K562 (cell line): ENCODE data around the gene DHRS3. TPM values are rescaled to one million over a fixed set of nuclear protein-coding genes. Genes with fewer than 3 reads are reported as not detected.
A peak's percentile ranks its signal among the peaks of the same experiment; 100 is the strongest.

Experiments used
- ETV5 ChIP-seq: sonication (generic); formaldehyde crosslinking; IDR thresholded peaks from 2 replicates; pipeline ENCODE4 v1.4.0; 2020; ENCODE audit warnings: low read depth, mild to moderate bottlenecking, missing genetic modification reagents
- EWSR1 ChIP-seq: fragments of 450-650 bp; IDR thresholded peaks from 2 replicates; pipeline ENCODE4 v1.6.1; 2018; ENCODE audit warnings: borderline replicate concordance, mild to moderate bottlenecking, low read depth, moderate library complexity; ENCODE audit not compliant: partially characterized antibody
- FOXJ2 ChIP-seq: fragments of 200-800 bp; sonication (Bioruptor generic); IDR thresholded peaks from 2 replicates; pipeline ENCODE4 v1.6.1; 2016; ENCODE audit warnings: missing genetic modification characterization, missing compliant biosample characterization
- JUND ChIP-seq, 2 experiments: IDR thresholded peaks; 2 replicates in 1 of 2; 3 replicates in 1 of 2; pipeline ENCODE4 v1.6.1; 2011; ENCODE audit warnings: borderline replicate concordance in 2 of 2, low read depth in 2 of 2, low read length in 2 of 2, improper control_type of control experiment in 1 of 2, missing biosample characterization in 1 of 2, missing genetic modification characterization in 1 of 2, missing genetic modification reagents in 1 of 2
- KLF13 ChIP-seq: fragments of 450-650 bp; IDR thresholded peaks from 2 replicates; pipeline ENCODE4 v1.6.1; 2016; ENCODE audit warnings: missing genetic modification characterization, low read depth, mild to moderate bottlenecking, missing compliant biosample characterization, moderate library complexity, borderline replicate concordance
- MTF1 ChIP-seq: fragments of 250-450 bp; sonication (Bioruptor Pico); IDR thresholded peaks from 2 replicates; pipeline ENCODE4 v1.9.0; 2021; ENCODE audit warnings: moderate library complexity, mild to moderate bottlenecking, inconsistent platforms, borderline replicate concordance
- MYBL2 ChIP-seq, 2 experiments: fragments of 450-650 bp in 1 of 2; sonication (generic) in 1 of 2; formaldehyde crosslinking in 1 of 2; IDR thresholded peaks; 2 replicates each; pipeline versions ENCODE4 v1.6.1 to v1.8.1; 2017 to 2022; ENCODE audit warnings: borderline replicate concordance in 1 of 2, inconsistent platforms in 1 of 2, low read depth in 1 of 2, mild to moderate bottlenecking in 1 of 2, missing genetic modification reagents in 1 of 2, moderate library complexity in 1 of 2
- ZNF551 ChIP-seq: fragments of 250-450 bp; sonication (Bioruptor Pico); IDR thresholded peaks from 2 replicates; pipeline ENCODE4 v1.5.0; 2021; ENCODE audit warnings: mild to moderate bottlenecking, moderate library complexity
- ZNF639 ChIP-seq, 2 experiments: fragments of 200-800 bp in 1 of 2; sonication (Bioruptor generic) in 1 of 2; sonication (generic) in 1 of 2; formaldehyde crosslinking in 1 of 2; IDR thresholded peaks in 1 of 2; conservative IDR thresholded peaks in 1 of 2; 2 replicates each; pipeline versions ENCODE4 v1.5.0 to v1.6.1; 2016 to 2020; ENCODE audit warnings: missing compliant biosample characterization in 1 of 2, missing genetic modification characterization in 1 of 2, missing genetic modification reagents in 1 of 2
- polyA plus RNA-seq, 8 experiments: library from polyadenylated mRNA; depleted of rRNA in 4 of 8; stranded (reverse) in 5 of 8; unstranded in 3 of 8; fragments of >200 nt; fragmentation: Nextera tagmentation in 2 of 8; fragmentation: Illumina TruSeq in 1 of 8; extraction: Ambion mirVana in 2 of 8; extraction: Trizol in 1 of 8; gene quantifications; 2 replicates each; pipeline versions ENCODE4 v1.2.1 to v1.2.3, GENCODE V29; 2011 to 2014; ENCODE audit warnings: inconsistent platforms in 1 of 8, missing spikeins in 1 of 8
- total RNA-seq, 7 experiments: library from RNA; depleted of rRNA in 6 of 7; stranded (reverse); fragments of >200 nt in 6 of 7; fragmentation: Illumina TruSeq in 2 of 7; extraction: Trizol in 2 of 7; gene quantifications; 2 replicates each; pipeline versions ENCODE4 v1.2.1 to v1.2.3, GENCODE V29; 2011 to 2021; ENCODE audit warnings: low replicate concordance in 1 of 7
- TF ChIP-seq, protein P1 (sequence below): fragments of 250-450 bp; sonication (Bioruptor Pico); IDR thresholded peaks from 2 replicates; pipeline ENCODE4 v1.5.0; 2022; ENCODE audit warnings: mild to moderate bottlenecking

DHRS3 gene
- total and polyA plus RNA-seq, 9 of the 15 experiments (the other 6 are each of a cell fraction or from before 2014, with no cell fraction given): 21.0 to 116 (median 58.7) TPM

DNA sequence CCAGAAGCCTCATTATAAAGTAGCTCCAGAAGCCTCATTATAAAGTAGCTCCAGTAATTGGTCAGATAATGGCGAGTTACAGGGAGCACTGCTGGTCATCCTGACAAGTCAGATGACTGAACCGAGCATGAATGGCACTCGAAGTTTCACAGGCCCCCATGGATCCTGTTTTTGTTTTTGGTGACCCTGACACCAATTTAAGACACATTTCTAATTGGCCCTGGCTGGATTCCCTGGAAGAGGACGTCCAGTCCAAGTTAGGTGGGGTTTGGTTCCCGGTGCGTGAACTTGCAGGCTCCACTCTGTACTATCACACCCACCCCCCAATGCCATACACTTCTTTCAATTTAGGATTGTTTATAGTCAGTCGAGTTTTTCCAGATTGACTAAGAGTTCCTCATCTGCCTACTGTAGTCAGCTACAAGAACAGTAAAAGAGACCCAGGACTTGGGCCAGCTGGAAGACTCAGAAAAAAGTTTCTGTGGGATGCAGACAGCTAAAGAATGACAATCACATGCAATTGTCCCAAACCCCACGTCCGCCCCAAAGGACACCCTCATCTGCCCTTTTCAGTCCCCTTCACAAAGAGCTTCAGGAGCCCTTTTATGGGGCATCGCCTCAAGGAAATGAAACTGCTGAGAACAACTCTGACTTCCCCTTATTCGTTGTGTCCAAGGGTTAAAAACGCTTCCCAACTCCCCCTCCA lies 2.7 kb downstream of the DHRS3 start (continued):
- TF ChIP-seq, protein P1, sequence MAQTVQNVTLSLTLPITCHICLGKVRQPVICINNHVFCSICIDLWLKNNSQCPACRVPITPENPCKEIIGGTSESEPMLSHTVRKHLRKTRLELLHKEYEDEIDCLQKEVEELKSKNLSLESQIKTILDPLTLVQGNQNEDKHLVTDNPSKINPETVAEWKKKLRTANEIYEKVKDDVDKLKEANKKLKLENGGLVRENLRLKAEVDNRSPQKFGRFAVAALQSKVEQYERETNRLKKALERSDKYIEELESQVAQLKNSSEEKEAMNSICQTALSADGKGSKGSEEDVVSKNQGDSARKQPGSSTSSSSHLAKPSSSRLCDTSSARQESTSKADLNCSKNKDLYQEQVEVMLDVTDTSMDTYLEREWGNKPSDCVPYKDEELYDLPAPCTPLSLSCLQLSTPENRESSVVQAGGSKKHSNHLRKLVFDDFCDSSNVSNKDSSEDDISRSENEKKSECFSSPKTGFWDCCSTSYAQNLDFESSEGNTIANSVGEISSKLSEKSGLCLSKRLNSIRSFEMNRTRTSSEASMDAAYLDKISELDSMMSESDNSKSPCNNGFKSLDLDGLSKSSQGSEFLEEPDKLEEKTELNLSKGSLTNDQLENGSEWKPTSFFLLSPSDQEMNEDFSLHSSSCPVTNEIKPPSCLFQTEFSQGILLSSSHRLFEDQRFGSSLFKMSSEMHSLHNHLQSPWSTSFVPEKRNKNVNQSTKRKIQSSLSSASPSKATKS (CRISPR knock-in tag): no peak
- TF ChIP-seq ZNF639 (CRISPR knock-in tag; conservative IDR thresholded peaks at IDR 0.05 in 1 of 2, IDR thresholded peaks at IDR 0.05 in 1 of 2) (0 out of 4 replicates have a peak, but pooled peaks of 1 of the 2 experiments have one; percentile 35), JUND (IDR thresholded peaks at IDR 0.05; ENCODE audit: borderline replicate concordance, low read depth, low read length) (no peak), JUND (tag; IDR thresholded peaks at IDR 0.05; ENCODE audit: borderline replicate concordance, low read depth, low read length) (no peak), MTF1 (no peak), EWSR1 (no peak), KLF13 (no peak), ZNF551 (CRISPR knock-in tag) (no peak), MYBL2 (IDR thresholded peaks at IDR 0.05; ENCODE audit: low read depth) (no peak), MYBL2 (CRISPR knock-in tag; IDR thresholded peaks at IDR 0.05; ENCODE audit: borderline replicate concordance) (no peak), FOXJ2 (no peak), ETV5 (no peak)
